HS-27A (cell line): ENCODE data around the gene SERPINB4.

ENCODE experiments used
- DNase-seq: peaks from one replicate; pipeline ENCODE4 v3.0.0-alpha.2; 2012; ENCODE audit warnings: low read depth, missing footprints

Gene SERPINB4

GRCh38 chr18:63626431-63626830 is 17.6 kb downstream of the SERPINB4 start:
- DNase-seq = no peak

GRCh38 chr18:63624863-63625262 is 19.2 kb downstream of the SERPINB4 start:
- DNase-seq = no peak

GRCh38 chr18:63619661-63620060 is 24.4 kb downstream of the SERPINB4 start:
- DNase-seq = no peak

- no peak for DNase-seq
These were observed 26.2 kb downstream of the SERPINB4 start for GRCh38 chr18:63617915-63618234.

- DNase-seq = no peak
These were observed 26.8 kb downstream of the SERPINB4 start for GRCh38 chr18:63617049-63617914.

- no peak for DNase-seq
These were observed 30.6 kb downstream of the SERPINB4 start for GRCh38 chr18:63613420-63613819.

GRCh38 chr18:63606526-63606925 is 37.5 kb downstream of the SERPINB4 start:
- DNase-seq = no peak

- no peak for DNase-seq
These were observed 39.1 kb downstream of the SERPINB4 start for GRCh38 chr18:63604791-63605567.

- no peak for DNase-seq
These were observed 40.3 kb downstream of the SERPINB4 start for GRCh38 chr18:63603772-63604171.

- no peak for DNase-seq
These were observed 40.7 kb downstream of the SERPINB4 start for GRCh38 chr18:63603355-63603754.

- DNase-seq = no peak
These were observed 47.1 kb downstream of the SERPINB4 start for GRCh38 chr18:63596964-63597363.

GRCh38 chr18:63592471-63592870 is 51.6 kb downstream of the SERPINB4 start:
- no peak for DNase-seq

- DNase-seq = no peak
These were observed 52.3 kb downstream of the SERPINB4 start for GRCh38 chr18:63591725-63592124.

GRCh38 chr18:63590966-63591695 is 52.9 kb downstream of the SERPINB4 start:
- DNase-seq = no peak

- no peak for DNase-seq
These were observed 53.7 kb downstream of the SERPINB4 start for GRCh38 chr18:63590373-63590772.

GRCh38 chr18:63588909-63589308 is 55.1 kb downstream of the SERPINB4 start:
- DNase-seq = no peak
